Stimulated activated CD8-positive, alpha-beta memory T cell treated with anti-CD3 and anti-CD28 coated beads, Interleukin-4, amount 100 ng/mL, for 48 hours (primary cell): Measurements from ENCODE around the gene TEX13B.

Experiments used
- DNase-seq: peaks from one replicate; pipeline ENCODE4 v3.0.0-alpha.2; 2020

Gene TEX13B

DNA sequence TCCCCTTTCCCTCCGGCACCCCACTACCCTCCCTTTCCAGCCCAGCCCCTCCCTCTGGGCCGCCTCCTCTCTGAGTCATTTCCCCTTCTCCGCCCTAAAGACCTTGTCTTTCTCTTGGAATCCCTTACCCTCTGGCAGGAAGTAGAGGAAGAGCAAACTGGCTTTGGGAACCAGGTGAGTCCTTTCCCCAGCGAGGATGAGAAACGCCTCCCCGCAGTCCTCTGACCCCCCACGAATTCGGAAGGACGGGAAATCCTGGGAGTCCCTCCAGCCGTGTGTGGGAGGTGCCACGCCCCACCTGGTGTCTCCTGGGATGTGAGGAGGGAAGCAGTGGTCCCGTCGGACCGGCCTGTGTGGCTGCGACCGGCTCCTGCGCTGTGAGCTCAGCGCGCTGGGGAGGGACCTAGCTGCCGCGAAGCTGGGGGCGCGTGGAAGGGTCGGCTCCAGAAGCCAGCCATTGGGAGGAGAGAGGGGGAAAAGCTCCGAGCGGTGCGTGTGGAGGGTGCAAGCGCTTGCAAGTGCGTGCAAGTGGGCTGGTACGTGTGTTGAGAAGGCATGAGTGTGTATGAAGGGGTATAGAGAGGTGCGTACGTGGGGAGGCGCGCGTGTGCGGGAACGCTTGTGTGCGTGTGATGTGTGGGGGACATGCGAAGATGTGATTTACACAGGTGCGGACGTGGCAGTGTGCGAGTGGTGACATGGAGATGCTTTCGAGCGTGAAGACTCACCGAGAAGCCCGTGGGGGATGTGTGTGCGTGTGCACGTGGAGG lies 46.3 kb downstream of the TEX13B start:
- no peak for DNase-seq

DNA sequence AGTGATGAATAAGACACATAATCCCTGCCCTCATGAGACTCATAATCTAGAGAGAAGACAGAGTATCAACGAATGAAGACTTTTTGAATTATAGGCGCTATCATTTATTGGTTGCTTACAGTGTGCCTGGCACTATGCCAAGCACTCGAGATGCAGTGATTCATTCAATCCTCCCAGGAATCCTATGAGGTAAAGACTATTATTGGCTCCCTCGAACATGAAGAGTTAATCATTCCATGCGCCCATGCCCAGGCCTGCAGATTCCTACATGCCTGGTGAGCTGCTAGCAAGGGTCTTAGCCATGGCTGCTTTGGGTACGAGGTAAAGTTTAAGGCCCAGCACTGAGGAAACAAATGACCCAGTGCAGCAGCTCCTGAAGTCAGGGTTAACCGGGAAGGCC lies 47.0 kb downstream of the TEX13B start:
- no peak for DNase-seq

DNA sequence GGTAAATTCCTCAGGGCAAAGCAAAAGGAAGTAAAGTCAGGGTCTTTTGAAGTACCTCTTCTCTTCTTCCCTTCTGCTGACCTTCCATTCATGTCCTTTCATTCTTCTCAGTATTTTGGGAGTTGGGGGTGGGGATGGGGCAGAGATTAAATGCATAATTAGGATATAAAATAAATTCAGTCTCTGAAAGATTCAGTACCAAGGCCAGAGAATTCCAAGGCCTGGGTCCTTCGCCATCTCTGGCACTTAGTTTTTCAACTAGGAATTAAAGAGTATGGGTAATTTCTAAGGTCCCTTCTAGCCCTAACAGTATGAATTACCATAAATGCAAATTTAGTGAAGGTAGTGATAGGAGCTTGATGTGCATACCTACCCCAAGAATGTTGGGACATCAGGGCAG lies 47.9 kb downstream of the TEX13B start:
- DNase-seq: no peak
